Activated CD8-positive, alpha-beta memory T cell treated with anti-CD3 and anti-CD28 coated beads, Interleukin-2, amount 50 U/mL, for 1 hour (primary cell): ENCODE measurements around the gene NUBPL.
"Not testable (repeated sequence)": the region's sequence is repeated elsewhere in the genome, so short reads cannot be mapped to it uniquely, and the experiment has no call there.

Experiments used
- DNase-seq: peaks from one replicate; pipeline ENCODE4 v3.0.0-alpha.2; 2020; ENCODE audit errors: extremely low read depth

NUBPL gene

DNA sequence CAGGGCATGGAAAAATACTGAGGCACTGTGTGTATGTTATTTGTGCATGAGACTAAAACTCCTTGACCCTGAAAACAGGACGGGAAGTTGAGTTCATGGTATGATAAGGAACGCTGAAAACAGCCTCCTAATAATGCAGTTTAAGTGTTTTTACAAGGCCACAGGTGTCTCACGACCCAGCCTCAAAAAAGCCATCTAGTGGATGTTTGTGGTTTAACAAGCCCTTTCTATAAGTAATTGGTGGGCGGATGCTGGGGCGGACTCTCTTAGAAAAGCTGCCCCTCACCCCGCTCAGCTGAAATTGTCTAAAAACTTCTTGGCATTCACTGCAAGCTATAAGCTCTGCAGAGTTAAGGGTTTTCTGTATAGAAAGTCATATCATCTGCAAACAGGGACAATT, 184.5 kb downstream of the NUBPL start:
- no peak for DNase-seq

DNA sequence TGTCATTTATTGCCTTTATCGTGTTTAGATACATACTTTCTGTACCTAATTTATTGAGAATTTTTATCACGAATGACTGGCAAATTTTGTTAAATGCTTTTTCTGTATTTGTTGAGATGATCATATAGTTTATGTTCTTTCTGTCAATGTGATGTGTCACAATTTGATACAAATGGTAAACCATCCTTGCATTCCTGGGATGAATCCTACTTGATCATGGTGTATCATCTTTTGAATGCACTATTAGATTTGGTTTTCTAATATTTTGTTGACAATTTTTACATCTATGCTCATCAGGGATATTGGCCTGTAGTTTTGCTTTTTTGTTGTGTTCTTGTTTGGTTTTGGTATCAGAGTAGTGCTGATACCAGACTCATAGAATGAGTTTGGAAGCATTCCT, 185.1 kb downstream of the NUBPL start:
- no peak for DNase-seq

GRCh38 chr14:31749275-31749674, 188.1 kb downstream of the NUBPL start:
- DNase-seq, result no peak

GRCh38 chr14:31751047-31751446, 189.8 kb downstream of the NUBPL start:
- DNase-seq, result not testable (repeated sequence)

- no peak for DNase-seq
These were observed 191.9 kb downstream of the NUBPL start for GRCh38 chr14:31752867-31753661.

GRCh38 chr14:31758941-31759340, 197.7 kb downstream of the NUBPL start:
- DNase-seq, result no peak

- DNase-seq, result no peak
These were observed 199.1 kb downstream of the NUBPL start for GRCh38 chr14:31760277-31760676.

GRCh38 chr14:31761325-31761724, 200.1 kb downstream of the NUBPL start:
- no peak for DNase-seq

DNA sequence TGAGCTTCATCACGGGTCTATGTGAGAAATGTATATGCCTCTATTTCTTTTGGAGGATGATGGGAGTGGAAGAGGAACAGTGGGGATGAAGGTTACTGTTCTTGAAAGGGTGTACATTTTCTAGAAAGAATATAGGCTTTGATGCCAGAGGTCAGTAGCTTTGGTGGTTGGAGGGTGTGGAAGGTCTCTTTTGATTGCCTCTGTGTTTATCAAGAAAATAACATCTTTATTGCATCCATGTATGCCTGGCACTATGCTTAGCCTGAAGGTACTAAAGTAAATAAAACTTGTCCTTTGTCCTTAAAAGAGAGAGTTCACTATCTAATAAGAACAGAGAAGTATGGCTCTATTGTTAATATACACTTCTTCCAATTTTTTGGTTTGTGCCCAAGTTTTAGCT, 201.8 kb downstream of the NUBPL start:
- no peak for DNase-seq

DNA sequence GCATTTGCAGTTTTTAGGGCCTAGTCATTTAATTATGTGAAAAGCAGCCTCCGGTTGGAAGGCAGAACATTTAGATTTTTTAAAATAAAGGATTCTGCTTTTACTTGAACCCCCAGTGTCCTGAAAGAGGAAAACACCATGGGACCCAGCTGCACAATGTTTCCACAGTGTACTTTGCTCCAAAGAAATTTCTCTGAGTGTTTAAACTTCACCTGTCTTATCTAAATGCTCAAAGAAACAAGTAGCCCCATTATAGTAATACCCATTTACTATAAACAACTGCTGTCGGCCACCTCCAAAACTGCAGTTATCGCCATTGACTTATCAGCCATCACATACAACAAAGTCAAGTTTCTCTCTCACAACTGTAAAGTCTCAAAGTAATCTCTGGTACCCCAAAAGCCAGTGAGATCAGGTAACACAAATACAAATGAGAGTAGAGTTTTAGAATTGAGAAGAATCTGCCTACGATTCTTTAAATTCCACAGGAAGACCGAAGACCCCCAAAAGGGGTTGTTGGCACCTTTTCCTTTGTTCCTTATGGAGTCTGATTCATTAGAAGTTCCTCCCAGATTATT, 205.2 kb downstream of the NUBPL start:
- no peak for DNase-seq

- DNase-seq, result no peak
These were observed 207.2 kb downstream of the NUBPL start for GRCh38 chr14:31768355-31768754.

DNA sequence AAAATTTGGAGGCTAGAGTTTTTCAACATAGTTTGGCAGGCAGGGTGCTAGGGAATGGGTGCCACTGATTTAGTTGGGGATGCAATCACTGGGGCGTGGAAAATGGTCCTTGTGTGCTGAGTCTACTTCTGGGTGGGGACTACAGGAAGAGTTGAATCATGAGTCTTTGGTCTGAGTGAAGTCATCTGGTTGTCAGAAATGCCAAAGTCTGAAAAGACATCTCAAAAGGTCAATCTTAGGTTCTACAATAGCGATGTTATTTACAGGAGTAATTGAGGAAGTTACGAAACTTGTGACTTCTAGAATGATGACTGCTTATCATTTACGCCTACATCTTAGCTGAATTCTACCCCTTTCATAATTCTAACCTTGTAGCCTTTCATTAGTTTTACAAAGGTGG, 209.1 kb downstream of the NUBPL start:
- no peak for DNase-seq

DNA sequence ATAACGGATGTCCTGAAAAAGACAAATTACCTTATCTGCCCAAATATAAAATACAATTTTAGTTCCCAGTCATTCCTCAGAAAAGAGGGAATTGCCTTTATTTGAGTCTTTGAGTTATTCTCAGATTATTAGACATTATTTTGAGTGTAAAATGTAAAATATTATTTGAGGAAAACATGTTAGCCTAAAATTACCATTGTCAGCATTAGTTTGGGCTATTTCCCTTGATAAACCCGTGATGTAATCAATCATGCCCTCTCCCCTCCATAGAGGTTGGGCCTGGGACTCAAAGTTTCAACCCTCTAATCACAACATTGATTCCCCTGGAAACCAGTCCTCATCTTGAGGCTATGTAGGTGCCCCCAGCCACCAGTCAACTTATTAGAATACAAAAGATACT, 213.4 kb downstream of the NUBPL start:
- no peak for DNase-seq

GRCh38 chr14:31777312-31777711, 216.1 kb downstream of the NUBPL start:
- DNase-seq, result no peak

GRCh38 chr14:31781578-31781977, 220.4 kb downstream of the NUBPL start:
- no peak for DNase-seq

GRCh38 chr14:31785574-31785973, 224.4 kb downstream of the NUBPL start:
- no peak for DNase-seq

- DNase-seq, result no peak
These were observed 226.2 kb downstream of the NUBPL start for GRCh38 chr14:31787377-31787776.

DNA sequence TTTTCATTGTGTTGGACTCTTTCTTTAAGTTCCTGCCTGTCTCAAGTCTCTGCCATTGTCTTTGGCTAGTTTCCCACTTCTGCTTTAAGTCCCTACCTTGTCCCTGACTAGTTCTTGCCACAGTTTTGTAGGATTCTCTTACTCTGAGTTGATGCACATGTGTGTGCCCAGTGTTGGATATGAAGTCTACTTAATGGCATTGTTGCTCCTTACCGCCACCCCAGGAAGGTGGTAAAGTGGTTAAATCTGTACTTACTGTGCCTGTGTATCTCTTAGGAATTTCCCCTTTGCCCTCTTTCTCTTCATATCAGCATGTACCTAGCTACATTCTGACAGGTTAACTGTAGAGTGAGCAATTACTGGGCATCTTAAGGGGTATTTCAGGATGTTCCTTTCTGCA, 227.1 kb downstream of the NUBPL start:
- no peak for DNase-seq

- no peak for DNase-seq
These were observed 231.5 kb downstream of the NUBPL start for GRCh38 chr14:31792726-31793125.

- not testable (repeated sequence) for DNase-seq
These were observed 236.7 kb downstream of the NUBPL start for GRCh38 chr14:31797946-31798345.

GRCh38 chr14:31802838-31803237, 241.6 kb downstream of the NUBPL start:
- no peak for DNase-seq

- DNase-seq, result no peak
These were observed 245.0 kb downstream of the NUBPL start for GRCh38 chr14:31806249-31806648.
